Stimulated activated CD4-positive, alpha-beta T cell treated with anti-CD3 and anti-CD28 coated beads, Interleukin-12 subunit alpha, Interleukin-12 subunit beta, amount 100 ng/mL, for 48 hours (primary cell): Measurements from ENCODE around the gene SERPINB6.
"Not testable (repeated sequence)": the region's sequence is repeated elsewhere in the genome, so short reads cannot be mapped to it uniquely, and the experiment has no call there.

Experiments
- DNase-seq, 3 donors: peaks; one replicate each; pipeline ENCODE4 v3.0.0-alpha.2; 2020; ENCODE audit warnings: low read depth in 2 of 3, low spot score in 1 of 3

The SERPINB6 gene

GRCh38 chr6:2977799-2978590 lies 6.6 kb upstream of the SERPINB6 start:
- DNase-seq, result no peak

- no peak for DNase-seq
Measured at GRCh38 chr6:2977290-2977689, 5.9 kb upstream of the SERPINB6 start.

GRCh38 chr6:2976571-2977085 lies 5.3 kb upstream of the SERPINB6 start:
- DNase-seq, result no peak

- no peak for DNase-seq
Measured at GRCh38 chr6:2976060-2976459, 4.7 kb upstream of the SERPINB6 start.

GRCh38 chr6:2973676-2974075 lies 2.3 kb upstream of the SERPINB6 start:
- no peak for DNase-seq

- DNase-seq, result not testable (repeated sequence)
Measured at GRCh38 chr6:2973180-2973579, 1.8 kb upstream of the SERPINB6 start.

- not testable (repeated sequence) for DNase-seq
Measured at GRCh38 chr6:2972685-2973084, 1.3 kb upstream of the SERPINB6 start.

- DNase-seq, result not testable (repeated sequence)
Measured at GRCh38 chr6:2972219-2972487, 786 bp upstream of the SERPINB6 start.

GRCh38 chr6:2970753-2971419 lies 481 bp downstream of the SERPINB6 start:
- DNase-seq, result peak in 2 of 3 donors; percentile 15 to 49

GRCh38 chr6:2970034-2970685 lies 1.2 kb downstream of the SERPINB6 start:
- no peak for DNase-seq

- DNase-seq, result no peak
Measured at GRCh38 chr6:2969549-2969948, 1.8 kb downstream of the SERPINB6 start.

- no peak for DNase-seq
Measured at GRCh38 chr6:2968600-2969135, 2.7 kb downstream of the SERPINB6 start.

GRCh38 chr6:2967936-2968335 lies 3.4 kb downstream of the SERPINB6 start:
- no peak for DNase-seq

- DNase-seq, result no peak
Measured at GRCh38 chr6:2966347-2966746, 5.0 kb downstream of the SERPINB6 start.

- no peak for DNase-seq
Measured at GRCh38 chr6:2964793-2965505, 6.4 kb downstream of the SERPINB6 start.

GRCh38 chr6:2963756-2964155 lies 7.6 kb downstream of the SERPINB6 start:
- DNase-seq, result no peak

- DNase-seq, result no peak
Measured at GRCh38 chr6:2962636-2963035, 8.7 kb downstream of the SERPINB6 start.

- no peak for DNase-seq
Measured at GRCh38 chr6:2962004-2962403, 9.4 kb downstream of the SERPINB6 start.

GRCh38 chr6:2961506-2961905 lies 9.9 kb downstream of the SERPINB6 start:
- no peak for DNase-seq

- no peak for DNase-seq
Measured at GRCh38 chr6:2960935-2961334, 10.4 kb downstream of the SERPINB6 start.
